Measurements from ENCODE around the gene INPP5D. TPM values are rescaled to one million over a fixed set of nuclear protein-coding genes. Genes with fewer than 3 reads are reported as not detected.

The INPP5D gene
- total RNA-seq, 1 donor from 2014 or later: 33.3 TPM

- ATAC-seq (no peak), DNase-seq (no peak)
- Histone ChIP-seq H3K4me3 (no peak overlapping the region), H3K36me3 (no peaks in the 10 kb centered on the region), H3K27me3 (no peaks in the 10 kb centered on the region), H3K4me1 (no peaks in the 10 kb centered on the region), H3K27ac (no peak overlapping the region), H3K9me3 (no peaks in the 10 kb centered on the region)
- TF ChIP-seq, protein P1, sequence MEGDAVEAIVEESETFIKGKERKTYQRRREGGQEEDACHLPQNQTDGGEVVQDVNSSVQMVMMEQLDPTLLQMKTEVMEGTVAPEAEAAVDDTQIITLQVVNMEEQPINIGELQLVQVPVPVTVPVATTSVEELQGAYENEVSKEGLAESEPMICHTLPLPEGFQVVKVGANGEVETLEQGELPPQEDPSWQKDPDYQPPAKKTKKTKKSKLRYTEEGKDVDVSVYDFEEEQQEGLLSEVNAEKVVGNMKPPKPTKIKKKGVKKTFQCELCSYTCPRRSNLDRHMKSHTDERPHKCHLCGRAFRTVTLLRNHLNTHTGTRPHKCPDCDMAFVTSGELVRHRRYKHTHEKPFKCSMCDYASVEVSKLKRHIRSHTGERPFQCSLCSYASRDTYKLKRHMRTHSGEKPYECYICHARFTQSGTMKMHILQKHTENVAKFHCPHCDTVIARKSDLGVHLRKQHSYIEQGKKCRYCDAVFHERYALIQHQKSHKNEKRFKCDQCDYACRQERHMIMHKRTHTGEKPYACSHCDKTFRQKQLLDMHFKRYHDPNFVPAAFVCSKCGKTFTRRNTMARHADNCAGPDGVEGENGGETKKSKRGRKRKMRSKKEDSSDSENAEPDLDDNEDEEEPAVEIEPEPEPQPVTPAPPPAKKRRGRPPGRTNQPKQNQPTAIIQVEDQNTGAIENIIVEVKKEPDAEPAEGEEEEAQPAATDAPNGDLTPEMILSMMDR (IDR thresholded peaks at IDR 0.05): no peak
- intact Hi-C loops (cut with DNase I): no loop called here
Measured at GRCh38 chr2:233039846-233040530, 20.2 kb upstream of the INPP5D start.

DNA sequence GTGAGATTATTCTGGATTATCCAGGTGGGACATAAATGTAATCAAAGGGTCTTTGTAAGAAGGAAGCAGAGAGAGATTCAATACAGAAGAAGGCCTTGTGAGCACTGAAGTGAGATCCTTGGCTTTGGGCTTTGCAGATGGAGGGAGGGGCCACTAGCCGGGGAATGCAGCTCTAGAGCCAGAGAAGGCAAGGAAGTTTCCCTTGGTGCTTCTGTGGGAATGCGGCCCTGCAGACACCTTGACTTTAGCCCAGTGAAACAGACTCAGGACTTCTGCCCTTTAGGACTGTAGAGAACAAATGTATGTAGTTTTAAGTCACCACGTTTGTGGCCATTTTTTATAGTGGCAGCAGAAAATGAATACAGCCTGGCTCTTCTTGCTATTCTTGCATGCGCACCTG, 19.6 kb upstream of the INPP5D start:
- no peaks in the 10 kb centered on the region for H3K4me1 ChIP-seq
- no peak overlapping the region for H3K27ac ChIP-seq
- no peak overlapping the region for H3K4me3 ChIP-seq
- H3K9me3 ChIP-seq: no peaks in the 10 kb centered on the region
- H3K36me3 ChIP-seq: no peaks in the 10 kb centered on the region
- ATAC-seq (no peak), DNase-seq (no peak)
- H3K27me3 ChIP-seq: no peaks in the 10 kb centered on the region
- TF ChIP-seq, protein P1 (IDR thresholded peaks at IDR 0.05): no peak
- intact Hi-C loops (cut with DNase I): no loop called here

GRCh38 chr2:233041722-233042323, 18.3 kb upstream of the INPP5D start:
- Histone ChIP-seq H3K4me1 (no peaks in the 10 kb centered on the region), H3K27me3 (no peaks in the 10 kb centered on the region), H3K27ac (no peak overlapping the region), H3K9me3 (no peaks in the 10 kb centered on the region), H3K4me3 (no peak overlapping the region), H3K36me3 (no peaks in the 10 kb centered on the region)
- intact Hi-C loops (cut with DNase I): no loop called here
- DNase-seq (peak; percentile 39), ATAC-seq (no peak)
- TF ChIP-seq, protein P1 (IDR thresholded peaks at IDR 0.05): no peak

DNA sequence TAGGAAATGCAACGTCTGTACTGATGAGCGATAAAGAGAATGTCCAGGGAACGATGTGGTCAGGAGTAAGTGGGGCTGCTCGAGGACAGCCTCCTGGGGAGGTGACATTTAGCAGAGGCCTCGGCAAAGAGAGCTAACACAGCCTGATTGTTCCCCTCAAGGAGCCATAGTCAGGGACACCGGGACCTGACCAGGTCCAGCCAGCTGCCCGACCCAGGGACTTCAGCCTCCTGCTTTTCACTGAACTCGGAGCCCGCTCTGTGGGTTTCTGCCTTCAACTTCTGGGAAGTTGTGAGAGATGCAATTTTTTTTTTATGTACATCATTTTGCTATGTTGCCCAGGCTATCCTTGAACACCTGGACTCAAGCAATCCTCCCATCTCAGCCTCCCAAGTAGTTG, 17.6 kb upstream of the INPP5D start:
- no peak overlapping the region for H3K27ac ChIP-seq
- no peak overlapping the region for H3K4me3 ChIP-seq
- H3K9me3 ChIP-seq: no peaks in the 10 kb centered on the region
- no peaks in the 10 kb centered on the region for H3K36me3 ChIP-seq
- no peak for DNase-seq
- no peaks in the 10 kb centered on the region for H3K4me1 ChIP-seq
- no peaks in the 10 kb centered on the region for H3K27me3 ChIP-seq
- ATAC-seq: no peak
- TF ChIP-seq, protein P1 (IDR thresholded peaks at IDR 0.05): no peak
- intact Hi-C loops (cut with DNase I): no loop called here

DNA sequence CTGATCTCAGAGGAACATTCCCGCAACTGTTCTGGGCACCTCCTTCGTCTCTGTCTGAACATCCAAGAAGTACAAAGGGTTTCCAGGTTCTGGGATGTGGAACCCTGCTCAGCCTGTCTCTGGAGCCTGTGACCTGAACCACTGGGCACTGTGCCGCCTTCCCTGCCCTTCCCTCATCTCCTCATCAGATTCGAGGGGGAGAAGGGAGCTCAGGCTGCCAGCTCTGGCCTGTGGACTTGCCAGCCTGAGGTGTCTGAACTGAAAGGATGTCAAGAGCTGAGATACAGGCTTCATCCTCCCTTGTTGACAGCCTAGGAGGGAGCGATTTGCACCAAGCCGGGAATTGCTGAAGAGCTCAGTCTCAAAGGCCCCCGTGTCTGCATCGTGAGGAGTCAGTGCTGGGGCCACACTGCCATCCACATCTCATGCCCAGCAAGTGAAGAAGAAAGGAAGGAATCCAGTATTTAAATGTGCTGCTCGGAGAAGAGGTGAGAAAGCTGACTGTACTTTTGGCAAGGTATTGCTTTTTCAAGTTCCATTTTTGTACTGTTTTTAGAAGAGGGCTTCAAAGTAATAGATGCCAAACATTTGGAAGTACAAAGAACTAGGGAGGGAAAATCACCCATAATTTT, 15.1 kb upstream of the INPP5D start:
- H3K27ac ChIP-seq: no peak overlapping the region
- H3K9me3 ChIP-seq: no peaks in the 10 kb centered on the region
- no peak overlapping the region for H3K4me3 ChIP-seq
- intact Hi-C loops (cut with DNase I): no loop called here
- DNase-seq: no peak
- TF ChIP-seq, protein P1 (IDR thresholded peaks at IDR 0.05): no peak
- H3K27me3 ChIP-seq: no peaks in the 10 kb centered on the region
- H3K4me1 ChIP-seq: no peaks in the 10 kb centered on the region
- no peak for ATAC-seq
- no peaks in the 10 kb centered on the region for H3K36me3 ChIP-seq
